OCI-LY3 (cell line): ENCODE measurements around the gene DIAPH2.

ENCODE experiments used
- H2AFZ ChIP-seq: fragments of 200-600, 300-600 bp; shearing (Covaris generic); 2 replicates; pipeline ENCODE4 v1.6.0; 2014; ENCODE audit warnings: antibody characterized with exemption, low read depth, low read length
- H3K27ac ChIP-seq: fragments of 200-600, 300-600 bp; sonication (generic); 2 replicates; pipeline ENCODE4 v1.5.1; 2014; ENCODE audit warnings: mild to moderate bottlenecking, low read length, moderate library complexity, mixed read lengths
- H3K27me3 ChIP-seq: fragments of 200-600, 300-600 bp; sonication (generic); 2 replicates; pipeline ENCODE4 v1.6.1; 2014; ENCODE audit warnings: low read depth, low read length, mixed read lengths
- H3K36me3 ChIP-seq: fragments of 200-600, 300-600 bp; sonication (generic); replicated peaks from 2 replicates; pipeline ENCODE3; 2014; ENCODE audit warnings: low read depth, low read length, mixed read lengths
- H3K4me1 ChIP-seq: fragments of 300-600, 200-600 bp; sonication (generic); 2 replicates; pipeline ENCODE4 v1.6.1; 2014; ENCODE audit warnings: low read length, mixed read lengths
- H3K4me2 ChIP-seq: fragments of 200-600, 300-600 bp; sonication (generic); 2 replicates; pipeline ENCODE4 v1.6.1; 2014; ENCODE audit warnings: low read length, mixed read lengths
- H3K4me3 ChIP-seq: fragments of 300-600, 200-600 bp; sonication (generic); 2 replicates; pipeline ENCODE4 v1.5.1; 2014; ENCODE audit warnings: antibody characterized with exemption, mild to moderate bottlenecking, low read length, moderate library complexity
- H3K79me2 ChIP-seq: fragments of 300-600, 200-600 bp; shearing (Covaris generic); 2 replicates; pipeline ENCODE4 v1.6.1; 2014; ENCODE audit warnings: mild to moderate bottlenecking, low read length, mixed read lengths
- H3K9ac ChIP-seq: fragments of 300-600, 200-600 bp; shearing (Covaris generic); 2 replicates; pipeline ENCODE4 v1.6.0; 2014; ENCODE audit warnings: mild to moderate bottlenecking, low read length, moderate library complexity
- H3K9me3 ChIP-seq: fragments of 200-600, 300-600 bp; shearing (Covaris generic); 2 replicates; pipeline ENCODE4 v1.6.1; 2014; ENCODE audit warnings: low read length, mixed read lengths; ENCODE audit not compliant: insufficient read depth
- H4K20me1 ChIP-seq: fragments of 200-600, 300-600 bp; sonication (generic); 2 replicates; pipeline ENCODE4 v1.6.1; 2016; ENCODE audit warnings: low read length, mixed read lengths; ENCODE audit not compliant: insufficient read depth
- CTCF ChIP-seq: fragments of 200-600, 300-600 bp; sonication (generic); IDR thresholded peaks from 2 replicates; pipeline ENCODE4 v1.5.1; 2014; ENCODE audit warnings: antibody characterized with exemption, low read length, low read depth
- EZH2phosphoT487 ChIP-seq: fragments of 200-600 bp; shearing (Covaris generic); IDR thresholded peaks from 2 replicates; pipeline ENCODE4 v1.6.1; 2018; ENCODE audit warnings: antibody characterized with exemption, mixed run types, low read depth

Gene DIAPH2

GRCh38 chrX:97553833-97554232, 869.2 kb downstream of the DIAPH2 start:
- H3K9me3 ChIP-seq: no peaks in the 10 kb centered on the region
- no peak overlapping the region for H2AFZ ChIP-seq
- H3K27me3 ChIP-seq: no peaks in the 10 kb centered on the region
- TF ChIP-seq CTCF: no peak
- H3K4me3 ChIP-seq: no peak overlapping the region
- no peaks in the 10 kb centered on the region for H3K4me1 ChIP-seq
- H3K79me2 ChIP-seq: no peaks in the 10 kb centered on the region
- no peaks in the 10 kb centered on the region for H4K20me1 ChIP-seq
- H3K9ac ChIP-seq: no peak overlapping the region
- no peaks in the 10 kb centered on the region for H3K36me3 ChIP-seq
- no peak overlapping the region for H3K27ac ChIP-seq
- H3K4me2 ChIP-seq: no peak overlapping the region

GRCh38 chrX:97556359-97556758, 871.7 kb downstream of the DIAPH2 start:
- TF ChIP-seq EZH2phosphoT487: no peak
- no peak for TF ChIP-seq CTCF
- Histone ChIP-seq H3K4me2 (no peak overlapping the region), H3K4me3 (no peak overlapping the region), H3K9ac (no peak overlapping the region), H4K20me1 (no peaks in the 10 kb centered on the region), H2AFZ (no peak overlapping the region), H3K27ac (no peak overlapping the region), H3K79me2 (no peaks in the 10 kb centered on the region), H3K9me3 (no peaks in the 10 kb centered on the region), H3K27me3 (no peaks in the 10 kb centered on the region), H3K36me3 (no peaks in the 10 kb centered on the region), H3K4me1 (no peaks in the 10 kb centered on the region; the same call in 1 of the 2 replicates)

GRCh38 chrX:97563531-97564133, 879.0 kb downstream of the DIAPH2 start:
- Histone ChIP-seq H3K79me2 (no peaks in the 10 kb centered on the region), H3K4me1 (peaks cover 17% of the 10 kb centered on the region), H3K27me3 (no peaks in the 10 kb centered on the region), H3K36me3 (no peaks in the 10 kb centered on the region), H3K4me3 (peak overlapping the region; percentile 73), H3K9ac (peak overlapping the region; percentile 51), H3K4me2 (peak overlapping the region; percentile 79), H2AFZ (peak overlapping the region; percentile 88), H4K20me1 (no peaks in the 10 kb centered on the region), H3K9me3 (no peaks in the 10 kb centered on the region), H3K27ac (peak overlapping the region; percentile 39)
- TF ChIP-seq CTCF: no peak
- no peak for TF ChIP-seq EZH2phosphoT487

GRCh38 chrX:97564496-97564895, 879.9 kb downstream of the DIAPH2 start:
- H3K27me3 ChIP-seq: no peaks in the 10 kb centered on the region
- no peak overlapping the region for H3K4me3 ChIP-seq
- H4K20me1 ChIP-seq: no peaks in the 10 kb centered on the region
- peaks cover 17% of the 10 kb centered on the region for H3K4me1 ChIP-seq
- TF ChIP-seq EZH2phosphoT487 (no peak), CTCF (no peak)
- H3K9me3 ChIP-seq: no peaks in the 10 kb centered on the region
- no peak overlapping the region for H3K4me2 ChIP-seq
- no peaks in the 10 kb centered on the region for H3K79me2 ChIP-seq
- H2AFZ ChIP-seq: no peak overlapping the region
- H3K36me3 ChIP-seq: no peaks in the 10 kb centered on the region
- H3K27ac ChIP-seq: no peak overlapping the region
- H3K9ac ChIP-seq: no peak overlapping the region
